ENCODE data around the gene TTLL7.
"Not testable (repeated sequence)": the region's sequence is repeated elsewhere in the genome, so short reads cannot be mapped to it uniquely, and the experiment has no call there.

TTLL7 gene

GRCh38 chr1:83994111-83994510 lies 4.8 kb downstream of the TTLL7 start:
- DNase-seq = no peak

- no peak for DNase-seq
Measured at GRCh38 chr1:83990734-83991133, 8.2 kb downstream of the TTLL7 start.

- DNase-seq = no peak
Measured at GRCh38 chr1:83985048-83985447, 13.9 kb downstream of the TTLL7 start.

GRCh38 chr1:83983918-83984317 lies 15.0 kb downstream of the TTLL7 start:
- not testable (repeated sequence) for DNase-seq

- DNase-seq = no peak
Measured at GRCh38 chr1:83978056-83978455, 20.9 kb downstream of the TTLL7 start.

- DNase-seq = no peak
Measured at GRCh38 chr1:83976920-83977319, 22.0 kb downstream of the TTLL7 start.

- DNase-seq = no peak
Measured at GRCh38 chr1:83970802-83971201, 28.1 kb downstream of the TTLL7 start.

GRCh38 chr1:83970114-83970513 lies 28.8 kb downstream of the TTLL7 start:
- no peak for DNase-seq

- DNase-seq = no peak
Measured at GRCh38 chr1:83967336-83967735, 31.6 kb downstream of the TTLL7 start.

- no peak for DNase-seq
Measured at GRCh38 chr1:83964153-83964552, 34.8 kb downstream of the TTLL7 start.

GRCh38 chr1:83961571-83962295 lies 37.2 kb downstream of the TTLL7 start:
- no peak for DNase-seq

GRCh38 chr1:83960669-83961277 lies 38.2 kb downstream of the TTLL7 start:
- DNase-seq = no peak

- no peak for DNase-seq
Measured at GRCh38 chr1:83959824-83960498, 39.0 kb downstream of the TTLL7 start.

- no peak for DNase-seq
Measured at GRCh38 chr1:83958704-83959103, 40.2 kb downstream of the TTLL7 start.

GRCh38 chr1:83954166-83954823 lies 44.6 kb downstream of the TTLL7 start:
- no peak for DNase-seq

GRCh38 chr1:83950106-83950661 lies 48.7 kb downstream of the TTLL7 start:
- no peak for DNase-seq

GRCh38 chr1:83942914-83943313 lies 56.0 kb downstream of the TTLL7 start:
- DNase-seq = no peak

GRCh38 chr1:83934550-83934949 lies 64.4 kb downstream of the TTLL7 start:
- no peak for DNase-seq

- no peak for DNase-seq
Measured at GRCh38 chr1:83932693-83933092, 66.2 kb downstream of the TTLL7 start.

- DNase-seq = no peak
Measured at GRCh38 chr1:83932281-83932680, 66.7 kb downstream of the TTLL7 start.

- no peak for DNase-seq
Measured at GRCh38 chr1:83931658-83932253, 67.2 kb downstream of the TTLL7 start.

- no peak for DNase-seq
Measured at GRCh38 chr1:83929184-83929583, 69.7 kb downstream of the TTLL7 start.

- no peak for DNase-seq
Measured at GRCh38 chr1:83928396-83928795, 70.5 kb downstream of the TTLL7 start.
